ENCODE data around the gene VLDLR. TPM values are rescaled to one million over a fixed set of nuclear protein-coding genes. Genes with fewer than 3 reads are reported as not detected.

The VLDLR gene
- total RNA-seq, 2 experiments from 2014 or later: 0.06 to 0.15 TPM

GRCh38 chr9:2610985-2611384 lies 10.6 kb upstream of the VLDLR start:
- ChIA-PET CTCF (ENCODE audit: unreplicated experiment) (no interaction called here), POLR2A (no interaction called here)
- no peaks in the 10 kb centered on the region for H4K20me1 ChIP-seq (ENCODE audit: insufficient read depth, low read length)
- DNase-seq (ENCODE audit: low spot score): no peak
- TF ChIP-seq CTCF (conservative IDR thresholded peaks at IDR 0.05; ENCODE audit: low read length) (no peak), EZH2phosphoT487 (IDR thresholded peaks at IDR 0.05; ENCODE audit: borderline replicate concordance, low read depth, low read length) (no peak)
- H3K9me3 ChIP-seq (ENCODE audit: low read length): no peaks in the 10 kb centered on the region
- intact Hi-C loops (cut with micrococcal nuclease; ENCODE audit: unreplicated experiment): no loop called here
- no peaks in the 10 kb centered on the region for H3K4me1 ChIP-seq (ENCODE audit: insufficient read depth, low read length, poor library complexity, severe bottlenecking)
- no TSS peak for BruUV-seq (replicated peaks)
- no peaks in the 10 kb centered on the region for H3K79me2 ChIP-seq (ENCODE audit: insufficient read depth, low read depth, low read length)
- H3K4me3 ChIP-seq (ENCODE audit: low read depth, low read length, poor library complexity, severe bottlenecking): no peak overlapping the region
- no peak overlapping the region for H3K4me2 ChIP-seq (ENCODE audit: low read length)
- H3K9me2 ChIP-seq (ENCODE audit: insufficient read depth, low read length): no peaks in the 10 kb centered on the region
- no peaks in the 10 kb centered on the region for H3K36me3 ChIP-seq (ENCODE audit: insufficient read depth, low read length)
- no peak overlapping the region for H2AFZ ChIP-seq (ENCODE audit: low read length)
- H3K27ac ChIP-seq (ENCODE audit: low read depth, low read length, poor library complexity, severe bottlenecking): no peak overlapping the region

DNA sequence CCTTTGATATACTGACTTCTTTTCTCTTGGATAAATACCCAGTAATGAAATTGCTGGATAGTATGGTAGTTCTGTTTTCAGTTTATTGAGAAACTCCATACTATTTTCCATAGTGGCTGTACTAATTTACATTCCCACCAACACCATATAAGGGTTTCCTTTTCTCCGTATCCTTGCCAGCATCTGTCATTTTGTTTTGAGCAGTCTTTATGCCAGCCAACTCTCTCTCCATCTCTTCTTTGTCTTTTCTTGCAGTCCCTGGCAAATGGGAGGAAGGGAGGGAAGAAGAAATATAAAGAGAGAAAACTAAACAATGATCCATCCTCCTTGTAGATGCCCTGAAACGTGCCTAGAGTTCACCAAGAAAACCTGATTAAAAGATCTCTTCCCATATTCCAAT lies 9.6 kb upstream of the VLDLR start:
- Histone ChIP-seq H3K36me3 (ENCODE audit: insufficient read depth, low read length) (no peaks in the 10 kb centered on the region), H2AFZ (ENCODE audit: low read length) (no peak overlapping the region), H4K20me1 (ENCODE audit: insufficient read depth, low read length) (no peaks in the 10 kb centered on the region), H3K9me3 (ENCODE audit: low read length) (no peaks in the 10 kb centered on the region), H3K4me3 (ENCODE audit: low read depth, low read length, poor library complexity, severe bottlenecking) (no peak overlapping the region), H3K9me2 (ENCODE audit: insufficient read depth, low read length) (no peaks in the 10 kb centered on the region), H3K4me2 (ENCODE audit: low read length) (no peak overlapping the region), H3K79me2 (ENCODE audit: insufficient read depth, low read depth, low read length) (no peaks in the 10 kb centered on the region), H3K4me1 (ENCODE audit: insufficient read depth, low read length, poor library complexity, severe bottlenecking) (no peaks in the 10 kb centered on the region), H3K27ac (ENCODE audit: low read depth, low read length, poor library complexity, severe bottlenecking) (no peak overlapping the region)
- TF ChIP-seq CTCF (conservative IDR thresholded peaks at IDR 0.05; ENCODE audit: low read length) (no peak), EZH2phosphoT487 (IDR thresholded peaks at IDR 0.05; ENCODE audit: borderline replicate concordance, low read depth, low read length) (no peak)
- intact Hi-C loops (cut with micrococcal nuclease; ENCODE audit: unreplicated experiment): no loop called here
- BruUV-seq (replicated peaks): no TSS peak
- no peak for DNase-seq (ENCODE audit: low spot score)
- ChIA-PET CTCF (ENCODE audit: unreplicated experiment) (no interaction called here), POLR2A (no interaction called here)

DNA sequence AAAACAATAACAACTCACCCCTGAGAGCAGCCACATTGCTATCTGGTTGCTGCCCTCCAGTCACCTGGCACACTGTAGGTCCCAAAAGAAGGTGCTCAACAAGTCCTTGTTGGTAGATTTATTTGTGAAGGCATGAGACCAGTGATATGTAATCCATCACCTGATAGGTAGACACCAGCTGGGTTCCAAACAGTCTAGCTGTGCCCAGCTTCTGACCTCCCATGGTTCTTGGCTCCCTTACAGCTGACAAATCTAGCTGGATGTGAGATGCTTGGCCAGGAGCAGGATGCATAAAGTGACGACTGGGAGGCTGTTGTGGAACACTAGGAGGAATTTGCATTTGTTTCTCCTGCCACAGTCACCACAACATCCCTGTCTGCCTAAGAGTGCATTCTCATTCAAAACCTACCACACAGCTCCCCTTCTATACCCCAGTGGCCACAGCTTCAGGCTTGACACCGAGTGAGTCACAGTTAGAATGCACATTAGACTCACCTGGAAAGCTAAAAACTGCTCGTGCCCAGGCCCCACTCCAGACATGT lies 7.8 kb upstream of the VLDLR start:
- Histone ChIP-seq H3K36me3 (ENCODE audit: insufficient read depth, low read length) (no peaks in the 10 kb centered on the region), H3K9me2 (ENCODE audit: insufficient read depth, low read length) (no peaks in the 10 kb centered on the region), H3K4me3 (ENCODE audit: low read depth, low read length, poor library complexity, severe bottlenecking) (no peak overlapping the region), H3K9me3 (ENCODE audit: low read length) (no peaks in the 10 kb centered on the region), H3K27ac (ENCODE audit: low read depth, low read length, poor library complexity, severe bottlenecking) (no peak overlapping the region), H4K20me1 (ENCODE audit: insufficient read depth, low read length) (no peaks in the 10 kb centered on the region), H2AFZ (ENCODE audit: low read length) (no peak overlapping the region), H3K79me2 (ENCODE audit: insufficient read depth, low read depth, low read length) (no peaks in the 10 kb centered on the region), H3K4me1 (ENCODE audit: insufficient read depth, low read length, poor library complexity, severe bottlenecking) (no peaks in the 10 kb centered on the region), H3K4me2 (ENCODE audit: low read length) (no peak overlapping the region)
- ChIA-PET CTCF (ENCODE audit: unreplicated experiment) (no interaction called here), POLR2A (no interaction called here)
- intact Hi-C loops (cut with micrococcal nuclease; ENCODE audit: unreplicated experiment): no loop called here
- no peak for DNase-seq (ENCODE audit: low spot score)
- TF ChIP-seq CTCF (conservative IDR thresholded peaks at IDR 0.05; ENCODE audit: low read length) (no peak), EZH2phosphoT487 (IDR thresholded peaks at IDR 0.05; ENCODE audit: borderline replicate concordance, low read depth, low read length) (no peak)
- no TSS peak for BruUV-seq (replicated peaks)

All from OCI-LY7 (cell line).